Subcutaneous adipose tissue (tissue), 4 donors: ENCODE data around the gene PEX6. TPM values are rescaled to one million over a fixed set of nuclear protein-coding genes. Genes with fewer than 3 reads are reported as not detected.

Experiments used
- CTCF ChIP-seq: fragments of 450-650 bp; IDR thresholded peaks from one replicate; pipeline ENCODE4 v1.5.1; 2016; ENCODE audit warnings: low read depth, mild to moderate bottlenecking, control low read depth, antibody characterized with exemption, moderate library complexity
- total RNA-seq, 4 donors: library from RNA; depleted of rRNA; stranded (reverse); fragments of >200 nt; gene quantifications; one replicate each; pipeline ENCODE4 v1.1.0, GENCODE V29; 2016

PEX6 gene
- total RNA-seq, 4 donors from 2014 or later: 6.0 to 30.9 (median 14.0) TPM

GRCh38 chr6:42923666-42924065 lies 55.3 kb downstream of the PEX6 start:
- no peak for TF ChIP-seq CTCF

GRCh38 chr6:42921801-42922200 lies 57.2 kb downstream of the PEX6 start:
- TF ChIP-seq CTCF: no peak

GRCh38 chr6:42916288-42916687 lies 62.7 kb downstream of the PEX6 start:
- no peak for TF ChIP-seq CTCF

GRCh38 chr6:42915732-42916131 lies 63.2 kb downstream of the PEX6 start, which contains the start of gene PTCRA:
TSS of gene PTCRA (plus strand) at chr6:42916053. CDS start at chr6:42916070, 17 bp downstream.
- TF ChIP-seq CTCF: no peak

- TF ChIP-seq CTCF: no peak
Observed at GRCh38 chr6:42914546-42914945, 64.4 kb downstream of the PEX6 start.

Other genes with a start within 250 kb of the PEX6 start
- gene TBCC, start 233.1 kb downstream of the PEX6 start, total RNA-seq: 10 to 100 TPM in 3 of 4 donors, 1 to 10 TPM in 1; 9.0 to 24.7 (median 20.4) TPM
- 10 to 100 TPM; 15.8 to 22.8 (median 16.9) TPM for gene BICRAL, start 197.1 kb downstream of the PEX6 start, total RNA-seq
- gene RPL7L1, start 99.6 kb downstream of the PEX6 start, total RNA-seq: 100 to 1,000 TPM in 1 of 4 donors, 10 to 100 TPM in 3; 85.5 to 106 (median 91.2) TPM
- 1 to 10 TPM in 1 of 4 donors, not detected in 3; 1.5 TPM for gene PTCRA, start 63.1 kb downstream of the PEX6 start, total RNA-seq
- gene CNPY3, start 49.7 kb downstream of the PEX6 start, total RNA-seq: 10 to 100 TPM; 15.0 to 48.3 (median 26.1) TPM
- under 1 TPM in 1 of 4 donors, not detected in 3; 0.44 TPM for gene GNMT, start 18.4 kb downstream of the PEX6 start, total RNA-seq
- gene PPP2R5D, start 5.4 kb upstream of the PEX6 start, total RNA-seq: 10 to 100 TPM; 26.7 to 43.1 (median 34.7) TPM
- 10 to 100 TPM; 46.3 to 57.8 (median 52.0) TPM for gene MEA1, start 34.8 kb upstream of the PEX6 start, total RNA-seq
- 10 to 100 TPM; 39.1 to 77.3 (median 64.0) TPM for gene KLHDC3, start 35.1 kb upstream of the PEX6 start, total RNA-seq
- gene RRP36, start 42.4 kb upstream of the PEX6 start, total RNA-seq: 10 to 100 TPM; 42.7 to 63.9 (median 55.4) TPM
- 10 to 100 TPM in 3 of 4 donors, 1 to 10 TPM in 1; 7.2 to 25.6 (median 14.5) TPM for gene CUL7, start 74.7 kb upstream of the PEX6 start, total RNA-seq
- gene MRPL2, start 80.3 kb upstream of the PEX6 start, total RNA-seq: 10 to 100 TPM; 10.4 to 19.8 (median 16.6) TPM
- 10 to 100 TPM; 10.9 to 24.7 (median 21.9) TPM for gene KLC4, start 80.5 kb upstream of the PEX6 start, total RNA-seq
- 10 to 100 TPM in 1 of 4 donors, 1 to 10 TPM in 3; 1.8 to 11.4 (median 3.6) TPM for gene PTK7, start 97.1 kb upstream of the PEX6 start, total RNA-seq
- gene SRF, start 192.1 kb upstream of the PEX6 start, total RNA-seq: 10 to 100 TPM in 2 of 4 donors, 1 to 10 TPM in 2; 8.5 to 22.8 (median 10.6) TPM
- 10 to 100 TPM; 16.3 to 36.7 (median 27.2) TPM for gene CUL9, start 203.0 kb upstream of the PEX6 start, total RNA-seq